Lower lobe of right lung (tissue), 2 donors: ENCODE data around the gene RHBG. TPM values are rescaled to one million over a fixed set of nuclear protein-coding genes. Genes with fewer than 3 reads are reported as not detected.

Experiments
- ATAC-seq, 2 donors: fragments of 200-7000 bp; cut with Tn5 transposase; one replicate each; pipeline ENCODE4 v1.9.1; 2020 to 2022; ENCODE audit warnings: mild to moderate bottlenecking in 2 of 2, moderate library complexity in 2 of 2
- DNase-seq: peaks from one replicate; pipeline ENCODE4 v3.0.0-alpha.2; 2020
- H3K27ac ChIP-seq: fragments of 200-600 bp; one replicate; pipeline ENCODE4 v1.8.0; 2022
- H3K27me3 ChIP-seq: fragments of 200-600 bp; one replicate; pipeline ENCODE4 v1.8.0; 2022; ENCODE audit warnings: low read depth
- H3K36me3 ChIP-seq: fragments of 200-600 bp; one replicate; pipeline ENCODE4 v1.8.0; 2022; ENCODE audit warnings: mild to moderate bottlenecking
- H3K4me1 ChIP-seq: fragments of 200-600 bp; one replicate; pipeline ENCODE4 v1.8.0; 2022
- H3K4me3 ChIP-seq: fragments of 200-600 bp; one replicate; pipeline ENCODE4 v1.8.0; 2022; ENCODE audit warnings: mild to moderate bottlenecking
- H3K9me3 ChIP-seq: fragments of 200-600 bp; one replicate; pipeline ENCODE4 v1.8.0; 2022
- CTCF ChIP-seq: fragments of 200-600 bp; IDR thresholded peaks from one replicate; pipeline ENCODE4 v1.8.0; 2022; ENCODE audit warnings: antibody characterized with exemption, mild to moderate bottlenecking
- intact Hi-C: fragments of 100-400 bp; cut with DNase I; formaldehyde crosslinking; loops from one replicate; pipeline ENCODE4 v1.11.0; 2022
- total RNA-seq: library from RNA; stranded (reverse); fragmentation: NEBNext Ultra II Directional; extraction: Animal tissue kit (Norgen Biotek cat#: 25700); gene quantifications from one replicate; pipeline ENCODE4 v1.2.1, GENCODE V29; 2021
- donor health status: DM: no; HTN: yes; CAD: no; lungs with severe emphysema.

The RHBG gene
- total RNA-seq, 1 donor from 2014 or later, result not detected

GRCh38 chr1:156412653-156413321 is 43.8 kb downstream of the RHBG start:
- DNase-seq, result no peak
- Histone ChIP-seq H3K27ac (no peak overlapping the region), H3K9me3 (no peaks in the 10 kb centered on the region), H3K4me3 (no peak overlapping the region), H3K27me3 (peaks cover 74% of the 10 kb centered on the region), H3K4me1 (no peaks in the 10 kb centered on the region), H3K36me3 (no peaks in the 10 kb centered on the region)
- intact Hi-C loops, result no loop called here
- no peak for TF ChIP-seq CTCF
- ATAC-seq, result no peak

- DNase-seq, result no peak
- no peak for TF ChIP-seq CTCF
- peaks cover 74% of the 10 kb centered on the region for H3K27me3 ChIP-seq
Observed at GRCh38 chr1:156413391-156414246, 44.6 kb downstream of the RHBG start.

GRCh38 chr1:156414461-156415064 is 45.6 kb downstream of the RHBG start:
- TF ChIP-seq CTCF, result no peak
- intact Hi-C loops, result no loop called here
- peaks cover 1% of the 10 kb centered on the region for H3K4me1 ChIP-seq
- H3K4me3 ChIP-seq, result no peak overlapping the region
- no peak overlapping the region for H3K27ac ChIP-seq
- no peaks in the 10 kb centered on the region for H3K36me3 ChIP-seq
- no peak for DNase-seq
- H3K27me3 ChIP-seq, result peaks cover 78% of the 10 kb centered on the region
- no peak for ATAC-seq
- no peaks in the 10 kb centered on the region for H3K9me3 ChIP-seq

More at GRCh38 chr1:156413391-156414246, 44.6 kb downstream of the RHBG start:
- Histone ChIP-seq H3K4me1 (no peaks in the 10 kb centered on the region), H3K9me3 (no peaks in the 10 kb centered on the region), H3K4me3 (no peak overlapping the region), H3K36me3 (no peaks in the 10 kb centered on the region), H3K27ac (no peak overlapping the region)
- intact Hi-C loops, result no loop called here
- no peak for ATAC-seq

- H3K4me1 ChIP-seq, result peaks cover 26% of the 10 kb centered on the region
- H3K4me3 ChIP-seq, result no peak overlapping the region
- DNase-seq (no peak), ATAC-seq (no peak)
- TF ChIP-seq CTCF, result no peak
- H3K9me3 ChIP-seq, result no peaks in the 10 kb centered on the region
- H3K27me3 ChIP-seq, result peaks cover 92% of the 10 kb centered on the region
- H3K27ac ChIP-seq, result no peak overlapping the region
- intact Hi-C loops, result no loop called here
- no peaks in the 10 kb centered on the region for H3K36me3 ChIP-seq
Observed at GRCh38 chr1:156416993-156417392, 48.0 kb downstream of the RHBG start.

- Histone ChIP-seq H3K4me1 (peaks cover 26% of the 10 kb centered on the region), H3K36me3 (no peaks in the 10 kb centered on the region), H3K4me3 (no peak overlapping the region), H3K9me3 (no peaks in the 10 kb centered on the region), H3K27me3 (peaks cover 97% of the 10 kb centered on the region), H3K27ac (no peak overlapping the region)
- DNase-seq (no peak), ATAC-seq (no peak)
- TF ChIP-seq CTCF, result no peak
- intact Hi-C loops, result no loop called here
Observed at GRCh38 chr1:156417401-156418020, 48.5 kb downstream of the RHBG start.
